OCI-LY7 (cell line): ENCODE results near the gene KRTCAP2. TPM values are rescaled to one million over a fixed set of nuclear protein-coding genes. Genes with fewer than 3 reads are reported as not detected.

Experiments
- BruUV-seq: library from RNA; stranded (reverse); fragments of 400-500 nt; replicated peaks from 2 replicates; lab custom pipeline; 2021; lab: Mats Ljungman, UMichigan
- CTCF ChIA-PET: fragments of 300-600 bp; sonication (Branson Sonifier 250); formaldehyde crosslinking; loops from one replicate; lab custom pipeline; 2022; ENCODE audit warnings: antibody characterized with exemption; ENCODE audit not compliant: unreplicated experiment; lab: Charles Lee
- POLR2A ChIA-PET: fragments of 300-600 bp; sonication (Branson Sonifier 250); formaldehyde crosslinking; loops from one replicate; lab custom pipeline; 2022; ENCODE audit warnings: antibody characterized with exemption; lab: Charles Lee
- DNase-seq: peaks from one replicate; pipeline ENCODE4 v3.0.0-alpha.2; 2015; ENCODE audit warnings: low spot score
- H2AFZ ChIP-seq: fragments of 200-600 bp; sonication (generic), shearing (Covaris generic); 2 replicates; pipeline ENCODE4 v1.6.1; 2014; ENCODE audit warnings: mild to moderate bottlenecking, antibody characterized with exemption, low read length, moderate library complexity
- H3K27ac ChIP-seq: fragments of 200-600 bp; sonication (generic); 2 replicates; pipeline ENCODE4 v1.5.1; 2014; ENCODE audit warnings: mixed run types, low read depth, mild to moderate bottlenecking, moderate library complexity, low read length, inconsistent platforms; ENCODE audit not compliant: poor library complexity, severe bottlenecking
- H3K36me3 ChIP-seq: fragments of 200-600 bp; sonication (generic); 2 replicates; pipeline ENCODE4 v1.6.1; 2014; ENCODE audit warnings: mild to moderate bottlenecking, antibody characterized with exemption, low read length, moderate library complexity, mixed read lengths; ENCODE audit not compliant: insufficient read depth
- H3K4me1 ChIP-seq: fragments of 200-600 bp; sonication (generic); 2 replicates; pipeline ENCODE4 v1.5.1; 2014; ENCODE audit warnings: mild to moderate bottlenecking, low read length; ENCODE audit not compliant: insufficient read depth, poor library complexity, severe bottlenecking
- H3K4me2 ChIP-seq: fragments of 200-600 bp; sonication (generic); 2 replicates; pipeline ENCODE4 v1.6.1; 2014; ENCODE audit warnings: mild to moderate bottlenecking, low read length
- H3K4me3 ChIP-seq: fragments of 200-600 bp; sonication (generic); 2 replicates; pipeline ENCODE4 v1.5.1; 2014; ENCODE audit warnings: mild to moderate bottlenecking, low read depth, low read length; ENCODE audit not compliant: poor library complexity, severe bottlenecking
- H3K79me2 ChIP-seq: fragments of 200-600 bp; sonication (generic); 2 replicates; pipeline ENCODE4 v1.6.1; 2016; ENCODE audit warnings: low read depth, mild to moderate bottlenecking, low read length, moderate library complexity, mixed read lengths; ENCODE audit not compliant: insufficient read depth
- H3K9me2 ChIP-seq: fragments of 200-600 bp; sonication (generic); 2 replicates; pipeline ENCODE4 v1.6.1; 2016; ENCODE audit warnings: mild to moderate bottlenecking, low read length, mixed read lengths; ENCODE audit not compliant: insufficient read depth
- H3K9me3 ChIP-seq: fragments of 200-600 bp; sonication (generic); 2 replicates; pipeline ENCODE4 v1.6.1; 2014; ENCODE audit warnings: mild to moderate bottlenecking, mixed run types, low read length, mixed read lengths
- H4K20me1 ChIP-seq: fragments of 200-600 bp; sonication (generic); 2 replicates; pipeline ENCODE4 v1.6.1; 2014; ENCODE audit warnings: mild to moderate bottlenecking, antibody characterized with exemption, low read length, moderate library complexity, mixed read lengths; ENCODE audit not compliant: insufficient read depth
- CTCF ChIP-seq: fragments of 200-600 bp; sonication (generic); conservative IDR thresholded peaks from 2 replicates; pipeline ENCODE4 v1.5.1; 2014; ENCODE audit warnings: mild to moderate bottlenecking, antibody characterized with exemption, low read length, moderate library complexity, mixed read lengths
- EZH2phosphoT487 ChIP-seq: fragments of 200-600 bp; sonication (generic); IDR thresholded peaks from 2 replicates; pipeline ENCODE4 v1.6.1; 2018; ENCODE audit warnings: low read depth, borderline replicate concordance, mild to moderate bottlenecking, mixed run types, antibody characterized with exemption, low read length, moderate library complexity, mixed read lengths
- intact Hi-C: fragments of 100-400 bp; cut with micrococcal nuclease; formaldehyde crosslinking; loops from one replicate; pipeline ENCODE4 v1.10.0; 2022; ENCODE audit not compliant: unreplicated experiment
- total RNA-seq, 2 experiments: library from RNA; depleted of rRNA in 1 of 2; stranded (reverse); fragments of >200 nt in 1 of 2; shearing (Covaris generic) in 1 of 2; gene quantifications; 2 replicates each; pipeline ENCODE4 v1.2.3, GENCODE V29; 2014 to 2022

The KRTCAP2 gene
- total RNA-seq, 2 experiments from 2014 or later = 128 to 141 TPM

GRCh38 chr1:155125946-155126555 lies 47.1 kb downstream of the KRTCAP2 start:
- intact Hi-C loops = no loop called here
- H3K9me3 ChIP-seq = no peaks in the 10 kb centered on the region
- ChIA-PET CTCF (no interaction called here), POLR2A (no interaction called here)
- no TSS peak for BruUV-seq
- H3K4me3 ChIP-seq = no peak overlapping the region
- no peak for DNase-seq
- no peak overlapping the region for H2AFZ ChIP-seq
- H4K20me1 ChIP-seq = no peaks in the 10 kb centered on the region
- TF ChIP-seq EZH2phosphoT487 (no peak), CTCF (no peak)
- peaks cover 4% of the 10 kb centered on the region for H3K4me1 ChIP-seq
- H3K79me2 ChIP-seq = no peaks in the 10 kb centered on the region
- no peaks in the 10 kb centered on the region for H3K9me2 ChIP-seq
- H3K27ac ChIP-seq = no peak overlapping the region
- no peak overlapping the region for H3K4me2 ChIP-seq
- H3K36me3 ChIP-seq = no peaks in the 10 kb centered on the region

- no peaks in the 10 kb centered on the region for H4K20me1 ChIP-seq
- no peaks in the 10 kb centered on the region for H3K9me2 ChIP-seq
- ChIA-PET CTCF (no interaction called here), POLR2A (no interaction called here)
- no peak overlapping the region for H3K4me2 ChIP-seq
- no peak overlapping the region for H3K4me3 ChIP-seq
- no peak overlapping the region for H3K27ac ChIP-seq
- TF ChIP-seq EZH2phosphoT487 = no peak
- H3K4me1 ChIP-seq = peaks cover 4% of the 10 kb centered on the region
- no peak for DNase-seq
- no TSS peak for BruUV-seq
- no peaks in the 10 kb centered on the region for H3K9me3 ChIP-seq
- intact Hi-C loops = no loop called here
- no peaks in the 10 kb centered on the region for H3K79me2 ChIP-seq
- no peak overlapping the region for H2AFZ ChIP-seq
- no peaks in the 10 kb centered on the region for H3K36me3 ChIP-seq
Measured at GRCh38 chr1:155125511-155125945, 47.6 kb downstream of the KRTCAP2 start.

GRCh38 chr1:155124503-155125463 lies 48.3 kb downstream of the KRTCAP2 start:
- H3K4me3 ChIP-seq = no peak overlapping the region
- H3K79me2 ChIP-seq = no peaks in the 10 kb centered on the region
- intact Hi-C loops = no loop called here
- no peaks in the 10 kb centered on the region for H4K20me1 ChIP-seq
- POLR2A ChIA-PET = no interaction called here
- H3K27ac ChIP-seq = no peak overlapping the region
- CTCF ChIA-PET = no interaction called here
- H3K36me3 ChIP-seq = no peaks in the 10 kb centered on the region
- H3K9me2 ChIP-seq = no peaks in the 10 kb centered on the region
- TF ChIP-seq EZH2phosphoT487 (no peak), CTCF (no peak)
- H3K9me3 ChIP-seq = no peaks in the 10 kb centered on the region
- no peak for DNase-seq
- no peak overlapping the region for H3K4me2 ChIP-seq
- no peak overlapping the region for H2AFZ ChIP-seq
- H3K4me1 ChIP-seq = peaks cover 4% of the 10 kb centered on the region
- BruUV-seq = no TSS peak
